ENCODE results near the gene HEXIM1. TPM values are rescaled to one million over a fixed set of nuclear protein-coding genes. Genes with fewer than 3 reads are reported as not detected.

The HEXIM1 gene
- polyA plus RNA-seq, 3 donors = 2.2 to 14.8 (median 2.5) TPM

- Mint-ChIP-seq H3K36me3 (no peaks in the 10 kb centered on the region), H3K9me3 (no peaks in the 10 kb centered on the region), H3K27ac (peak overlapping the region in 1 of 7 donors; percentile 52), H3K4me1 (peaks cover 33% of the 10 kb centered on the region), H3K27me3 (ENCODE audit: low read depth in 3 of 3) (peaks cover 0 to 2% (median 0%) of the 10 kb centered on the region in 3 donors), H3K4me3 (peak overlapping the region; percentile 68 to 86)
- Histone ChIP-seq H3K36me3 (replicated peaks in 1 of 2; ENCODE audit: control insufficient read depth in 1 of 2, insufficient read depth in 2 of 2, low read length in 2 of 2) (no peaks in the 10 kb centered on the region), H3K27me3 (ENCODE audit: control insufficient read depth in 2 of 2, insufficient read depth in 2 of 2, low read length in 2 of 2) (no peaks in the 10 kb centered on the region), H3K9me3 (replicated peaks in 1 of 2; ENCODE audit: control insufficient read depth in 1 of 2, insufficient read depth in 1 of 2, low read length in 2 of 2) (no peaks in the 10 kb centered on the region), H4K20me1 (ENCODE audit: insufficient read depth, low read length) (peaks cover 15% of the 10 kb centered on the region), H3K79me2 (ENCODE audit: insufficient read depth, low read length) (peaks cover 21% of the 10 kb centered on the region), H3K27ac (ENCODE audit: low read depth in 1 of 2, low read length in 2 of 2) (no peak overlapping the region), H3K4me3 (replicated peaks in 1 of 3; ENCODE audit: low read depth in 2 of 3, low read length in 3 of 3) (peak overlapping the region in 1 of 3 experiments; percentile 83), H3K9ac (ENCODE audit: insufficient read depth, low read length, poor library complexity, severe bottlenecking) (peak overlapping the region; percentile 72), H2AFZ (ENCODE audit: insufficient read depth, low read depth, low read length, poor library complexity, severe bottlenecking) (peak overlapping the region; percentile 95), H3K4me1 (ENCODE audit: control insufficient read depth in 1 of 2, insufficient read depth in 2 of 2, low read length in 2 of 2) (peaks cover 36 to 50% of the 10 kb centered on the region in 2 donors), H3K4me2 (replicated peaks; ENCODE audit: extremely low read depth, low read length, poor library complexity, severe bottlenecking) (peak overlapping the region; percentile 93)
- no peak for DNase-seq
- intact Hi-C loops (cut with micrococcal nuclease) = loop anchor here in 1 of 2 donors (10.0 kb wide), 1 partner anchor 170 kb away; the partner anchor contains the start of gene MAP3K14
- 83% methylated on average over 8 of the region's 8 CpGs for WGBS (ENCODE audit: insufficient coverage)
- no peak for TF ChIP-seq CTCF (IDR thresholded peaks at IDR 0.05)
Measured at GRCh38 chr17:45145035-45145389, 3.3 kb upstream of the HEXIM1 start.

GRCh38 chr17:45146166-45146565 is 2.1 kb upstream of the HEXIM1 start:
- intact Hi-C loops (cut with micrococcal nuclease) = loop anchor here in 1 of 2 donors (10.0 kb wide), 1 partner anchor 169 kb away; the partner anchor contains the start of gene MAP3K14
- Histone ChIP-seq H3K4me2 (replicated peaks; ENCODE audit: extremely low read depth, low read length, poor library complexity, severe bottlenecking) (peak overlapping the region; percentile 83), H3K9ac (ENCODE audit: insufficient read depth, low read length, poor library complexity, severe bottlenecking) (no peak overlapping the region), H3K9me3 (replicated peaks in 1 of 2; ENCODE audit: control insufficient read depth in 1 of 2, insufficient read depth in 1 of 2, low read length in 2 of 2) (no peaks in the 10 kb centered on the region), H3K27ac (ENCODE audit: low read depth in 1 of 2, low read length in 2 of 2) (no peak overlapping the region), H4K20me1 (ENCODE audit: insufficient read depth, low read length) (peaks cover 26% of the 10 kb centered on the region), H2AFZ (ENCODE audit: insufficient read depth, low read depth, low read length, poor library complexity, severe bottlenecking) (no peak overlapping the region), H3K4me1 (ENCODE audit: control insufficient read depth in 1 of 2, insufficient read depth in 2 of 2, low read length in 2 of 2) (peaks cover 47 to 61% of the 10 kb centered on the region in 2 donors), H3K79me2 (ENCODE audit: insufficient read depth, low read length) (peaks cover 33% of the 10 kb centered on the region), H3K4me3 (replicated peaks in 1 of 3; ENCODE audit: low read depth in 2 of 3, low read length in 3 of 3) (no peak overlapping the region), H3K27me3 (ENCODE audit: control insufficient read depth in 2 of 2, insufficient read depth in 2 of 2, low read length in 2 of 2) (no peaks in the 10 kb centered on the region), H3K36me3 (replicated peaks in 1 of 2; ENCODE audit: control insufficient read depth in 1 of 2, insufficient read depth in 2 of 2, low read length in 2 of 2) (no peaks in the 10 kb centered on the region)
- WGBS (ENCODE audit: insufficient coverage) = 90% methylated on average over 9 of the region's 10 CpGs
- H3K27me3 Mint-ChIP-seq (ENCODE audit: low read depth in 3 of 3) = peaks cover 0 to 2% (median 0%) of the 10 kb centered on the region in 3 donors
- H3K4me3 Mint-ChIP-seq = peak overlapping the region in 1 of 2 donors; percentile 97
- no peak for TF ChIP-seq CTCF (IDR thresholded peaks at IDR 0.05)
- no peaks in the 10 kb centered on the region for H3K9me3 Mint-ChIP-seq
- H3K36me3 Mint-ChIP-seq = no peaks in the 10 kb centered on the region
- H3K27ac Mint-ChIP-seq = peak overlapping the region in 4 of 7 donors; percentile 74 to 100 (median 90)
- peaks cover 45% of the 10 kb centered on the region for H3K4me1 Mint-ChIP-seq
- no peak for DNase-seq
